Measurements from ENCODE around the gene ESRP2.

GRCh38 chr16:68267612-68268405 lies 31.9 kb upstream of the ESRP2 start:
- TF ChIP-seq TAF1 (IDR thresholded peaks at IDR 0.05; ENCODE audit: borderline replicate concordance, low read depth, low read length) (no peak), POLR2A (IDR thresholded peaks at IDR 0.05; ENCODE audit: low read depth, low read length) (no peak)

Data from GM12892 (cell line).